HepG2 (cell line): ENCODE measurements around the gene ELANE. TPM values are rescaled to one million over a fixed set of nuclear protein-coding genes. Genes with fewer than 3 reads are reported as not detected.

Experiments
- ATAC-seq: fragments of 200-7000 bp; cut with Tn5 transposase; 3 replicates; pipeline ENCODE4 v1.9.1; 2020; ENCODE audit warnings: mild to moderate bottlenecking, moderate library complexity
- BruUV-seq: library from RNA; stranded (reverse); fragments of 400-500 nt; replicated peaks from 2 replicates; lab custom pipeline; 2021; lab: Mats Ljungman, UMichigan
- CTCF ChIA-PET: fragments of 300-600 bp; formaldehyde crosslinking; extraction: SDS; loops from one replicate; lab custom pipeline; 2021; ENCODE audit warnings: low total read pairs, inconsistent platforms, low intra/inter-chr PET ratio; lab: Yijun Ruan, JAX
- POLR2A ChIA-PET: fragments of 350-600 bp; sonication (Branson Sonifier 250); formaldehyde crosslinking; loops from one replicate; lab custom pipeline; 2020; ENCODE audit warnings: antibody characterized with exemption, inconsistent platforms; lab: Yijun Ruan, JAX
- DNase-seq: peaks from one replicate; pipeline ENCODE4 v3.0.0-alpha.2; 2015; ENCODE audit warnings: low spot score
- FAIRE-seq: peaks from 3 replicates; lab custom pipeline; 2011; peaks lifted over from hg19 to GRCh38; lab: Jason Lieb, UNC
- H2AFZ ChIP-seq: one replicate; pipeline ENCODE4 v1.6.1; 2011; ENCODE audit warnings: low read length, inconsistent platforms
- H3K27ac ChIP-seq: fragments of 300-600 bp; 3 replicates; pipeline ENCODE4 v1.8.0; 2011; ENCODE audit warnings: mixed run types, mild to moderate bottlenecking, mixed read lengths, low read length, inconsistent platforms; ENCODE audit not compliant: insufficient read depth; ENCODE audit errors: extremely low read length
- H3K27me3 ChIP-seq, 2 experiments: fragments of 200-600 bp in 1 of 2; 2 replicates in 1 of 2; 3 replicates in 1 of 2; pipeline versions ENCODE4 v1.6.0 to v1.8.0; 2011; ENCODE audit warnings: low read length in 2 of 2, mild to moderate bottlenecking in 2 of 2, moderate library complexity in 2 of 2, inconsistent platforms in 1 of 2; ENCODE audit not compliant: insufficient read depth in 2 of 2, control insufficient read depth in 1 of 2
- H3K36me3 ChIP-seq, 2 experiments: fragments of 200-600 bp in 1 of 2; replicated peaks in 1 of 2; 2 replicates in 1 of 2; 3 replicates in 1 of 2; pipeline versions ENCODE4 v1.5.1 to v1.8.0; 2011; ENCODE audit warnings: low read length in 2 of 2, inconsistent platforms in 1 of 2; ENCODE audit not compliant: insufficient read depth in 2 of 2, control insufficient read depth in 1 of 2
- H3K4me1 ChIP-seq: 2 replicates; pipeline ENCODE4 v1.5.1; 2012; ENCODE audit warnings: low read length, inconsistent platforms; ENCODE audit not compliant: insufficient read depth
- H3K4me2 ChIP-seq: 2 replicates; pipeline ENCODE4 v1.6.0; 2011; ENCODE audit warnings: low read depth, low read length, inconsistent platforms
- H3K4me3 ChIP-seq, 3 experiments: fragments of 200-600 bp in 1 of 3; sonication (generic), shearing (Covaris generic) in 1 of 3; replicated peaks in 1 of 3; 2 replicates each; pipeline ENCODE4 v1.5.1; 2011 to 2016; ENCODE audit warnings: low read length in 3 of 3, inconsistent platforms in 2 of 3, low read depth in 2 of 3, mild to moderate bottlenecking in 2 of 3, control low read depth in 1 of 3, mixed read lengths in 1 of 3; ENCODE audit not compliant: insufficient read depth in 1 of 3
- H3K79me2 ChIP-seq: one replicate; pipeline ENCODE4 v1.6.1; 2011; ENCODE audit warnings: low read length, inconsistent platforms; ENCODE audit not compliant: insufficient read depth
- H3K9ac ChIP-seq: 2 replicates; pipeline ENCODE4 v1.6.0; 2011; ENCODE audit warnings: mild to moderate bottlenecking, low read depth, low read length, inconsistent platforms; ENCODE audit not compliant: insufficient read depth
- H3K9me3 ChIP-seq: 2 replicates; pipeline ENCODE4 v1.5.1; 2012; ENCODE audit warnings: mild to moderate bottlenecking, low read length
- H4K20me1 ChIP-seq: 2 replicates; pipeline ENCODE4 v1.6.0; 2011; ENCODE audit warnings: inconsistent platforms, mild to moderate bottlenecking, low read length, moderate library complexity; ENCODE audit not compliant: insufficient read depth
- AGO2 ChIP-seq: fragments of 200-400 bp; formaldehyde crosslinking; optimal IDR thresholded peaks from 2 replicates; pipeline ENCODE3; 2017; ENCODE audit warnings: mild to moderate bottlenecking, low read depth, low read length, moderate library complexity
- CEBPG ChIP-seq: IDR thresholded peaks from 2 replicates; pipeline ENCODE4 v1.6.1; 2016
- DDIT3 ChIP-seq: sonication (generic); formaldehyde crosslinking; IDR thresholded peaks from 2 replicates; pipeline ENCODE4 v1.4.0; 2020; ENCODE audit warnings: mild to moderate bottlenecking, missing genetic modification reagents
- E2F1 ChIP-seq: sonication (generic); formaldehyde crosslinking; IDR thresholded peaks from 2 replicates; pipeline ENCODE4 v1.5.0; 2020; ENCODE audit warnings: missing genetic modification reagents
- ERF ChIP-seq: IDR thresholded peaks from 2 replicates; pipeline ENCODE4 v1.6.1; 2018; ENCODE audit warnings: missing biosample characterization, missing genetic modification reagents
- HNRNPLL ChIP-seq: fragments of 200-400 bp; formaldehyde crosslinking; IDR thresholded peaks from 2 replicates; pipeline ENCODE4 v1.6.1; 2017; ENCODE audit warnings: mild to moderate bottlenecking, low read depth, low read length; ENCODE audit not compliant: poor library complexity, severe bottlenecking
- POLR2A ChIP-seq, 2 experiments: IDR thresholded peaks; 2 replicates each; pipeline ENCODE4 v1.6.1; 2011; ENCODE audit warnings: low read depth in 2 of 2, low read length in 2 of 2, mild to moderate bottlenecking in 1 of 2, moderate library complexity in 1 of 2; ENCODE audit not compliant: insufficient read depth in 1 of 2
- POLR2AphosphoS2 ChIP-seq: IDR thresholded peaks from 2 replicates; pipeline ENCODE4 v1.6.1; 2011; ENCODE audit warnings: low read depth, low read length, improper control_type of control experiment
- RBFOX2 ChIP-seq: fragments of 200-400 bp; formaldehyde crosslinking; IDR thresholded peaks from 2 replicates; pipeline ENCODE4 v1.6.1; 2017; ENCODE audit warnings: low read depth, mild to moderate bottlenecking, low read length
- RFX5 ChIP-seq: IDR thresholded peaks from 2 replicates; pipeline ENCODE4 v1.6.1; 2011; ENCODE audit warnings: low read depth, low read length, improper control_type of control experiment
- TOPORS ChIP-seq: sonication (generic); formaldehyde crosslinking; IDR thresholded peaks from 2 replicates; pipeline ENCODE4 v1.8.0; 2023; ENCODE audit warnings: mild to moderate bottlenecking, missing genetic modification reagents
- WIZ ChIP-seq: sonication (generic); formaldehyde crosslinking; IDR thresholded peaks from 2 replicates; pipeline ENCODE4 v1.5.1; 2020; ENCODE audit warnings: mild to moderate bottlenecking, missing genetic modification reagents
- ZBTB34 ChIP-seq: sonication (generic); formaldehyde crosslinking; IDR thresholded peaks from 2 replicates; pipeline ENCODE4 v1.8.0; 2022; ENCODE audit warnings: mild to moderate bottlenecking, missing genetic modification reagents
- ZFP36L1 ChIP-seq: sonication (generic); formaldehyde crosslinking; IDR thresholded peaks from 2 replicates; pipeline ENCODE4 v1.8.0; 2022; ENCODE audit warnings: mild to moderate bottlenecking, missing genetic modification reagents, moderate library complexity
- ZFP41 ChIP-seq: sonication (generic); formaldehyde crosslinking; IDR thresholded peaks from 2 replicates; pipeline ENCODE4 v1.4.0; 2020; ENCODE audit warnings: mild to moderate bottlenecking, missing genetic modification reagents, borderline replicate concordance
- ZNF350 ChIP-seq: sonication (generic); formaldehyde crosslinking; IDR thresholded peaks from 2 replicates; pipeline ENCODE4 v1.4.0; 2020; ENCODE audit warnings: mild to moderate bottlenecking, low read depth, missing genetic modification reagents, borderline replicate concordance
- ZNF382 ChIP-seq: sonication (generic); formaldehyde crosslinking; IDR thresholded peaks from 2 replicates; pipeline ENCODE4 v1.5.0; 2020; ENCODE audit warnings: missing genetic modification reagents, mild to moderate bottlenecking, borderline replicate concordance
- ZNF432 ChIP-seq: sonication (generic); formaldehyde crosslinking; IDR thresholded peaks from 2 replicates; pipeline ENCODE4 v1.5.0; 2020; ENCODE audit warnings: missing genetic modification reagents, mild to moderate bottlenecking, borderline replicate concordance
- ZNF503 ChIP-seq: sonication (generic); formaldehyde crosslinking; IDR thresholded peaks from 2 replicates; pipeline ENCODE4 v1.4.0; 2020; ENCODE audit warnings: missing genetic modification reagents
- ZNF614 ChIP-seq: IDR thresholded peaks from 2 replicates; pipeline ENCODE4 v1.6.1; 2018; ENCODE audit warnings: missing biosample characterization, missing genetic modification reagents, inconsistent platforms, borderline replicate concordance
- ZNF746 ChIP-seq: sonication (generic); formaldehyde crosslinking; IDR thresholded peaks from 2 replicates; pipeline ENCODE4 v1.8.0; 2022; ENCODE audit warnings: mild to moderate bottlenecking, missing genetic modification reagents
- ZNF782 ChIP-seq: sonication (generic); formaldehyde crosslinking; IDR thresholded peaks from 2 replicates; pipeline ENCODE4 v1.4.0; 2020; ENCODE audit warnings: missing genetic modification reagents, mild to moderate bottlenecking, borderline replicate concordance
- WGBS: methylation state at CpG from one replicate; pipeline ENCODE4 v1.1.6; 2017; ENCODE audit warnings: low lambda C conversion rate; 5-methylcytosine and 5-hydroxymethylcytosine counted together
- in situ Hi-C: cut with HindIII; loops from 2 replicates; pipeline ENCODE4 v1.10.0; 2017; ENCODE audit warnings: low pct_unique_long_range_greater_than_20kb; ENCODE audit not compliant: extremely low pct_ligation_motif_present
- intact Hi-C: fragments of 100-400 bp; cut with micrococcal nuclease; formaldehyde crosslinking; loops from one replicate; pipeline ENCODE4 v1.10.0; 2022; ENCODE audit not compliant: unreplicated experiment
- polyA plus RNA-seq, 8 experiments: library from polyadenylated mRNA; depleted of rRNA in 3 of 8; stranded (reverse) in 7 of 8; unstranded in 1 of 8; fragments of >200 nt; fragmentation: Illumina TruSeq in 4 of 8; extraction: Trizol in 4 of 8; gene quantifications; 2 replicates each; pipeline versions ENCODE4 v1.2.1 to v1.2.3, GENCODE V29; 2011 to 2016; ENCODE audit warnings: low read depth in 4 of 8, missing spikeins in 1 of 8, mixed read lengths in 1 of 8; ENCODE audit not compliant: insufficient read depth in 1 of 8
- total RNA-seq, 5 experiments: library from RNA; depleted of rRNA; stranded (reverse); fragments of >200 nt; fragmentation: Illumina TruSeq; extraction: Trizol; gene quantifications; 2 replicates each; pipeline ENCODE4 v1.2.3, GENCODE V29; 2016; ENCODE audit warnings: low read depth in 1 of 5

ELANE gene
- total and polyA plus RNA-seq, 2 of the 13 experiments (the other 11 are each of a cell fraction or from before 2014, with no cell fraction given): not detected

- no peaks in the 10 kb centered on the region for H3K27me3 ChIP-seq
- DNase-seq (no peak), ATAC-seq (no peak), FAIRE-seq (no peak)
- 97% methylated on average over 10 of the region's 26 CpGs for WGBS
- H3K9me3 ChIP-seq: no peaks in the 10 kb centered on the region
- H3K4me2 ChIP-seq: no peak overlapping the region
- no peaks in the 10 kb centered on the region for H3K4me1 ChIP-seq
- no TSS peak for BruUV-seq
- ChIA-PET CTCF (no interaction called here), POLR2A (no interaction called here)
- no peak overlapping the region for H3K9ac ChIP-seq
- H3K36me3 ChIP-seq: peaks cover 47 to 84% of the 10 kb centered on the region in 2 experiments; a peak in 4 of 5 replicates
- H4K20me1 ChIP-seq: peaks cover 72% of the 10 kb centered on the region
- H3K27ac ChIP-seq: no peak overlapping the region
- peaks cover 40% of the 10 kb centered on the region for H3K79me2 ChIP-seq
- intact Hi-C loops: no loop called here
- no peak overlapping the region for H3K4me3 ChIP-seq
- in situ Hi-C loops: no loop called here
- no peak overlapping the region for H2AFZ ChIP-seq
- no peak for TF ChIP-seq ERF (CRISPR knock-in tag)
- no peak for TF ChIP-seq TOPORS (CRISPR knock-in tag)
- TF ChIP-seq ZNF382 (CRISPR knock-in tag): no peak
- no peak for TF ChIP-seq CEBPG
- no peak for TF ChIP-seq ZNF503 (CRISPR knock-in tag)
- peak; percentile 54 for TF ChIP-seq AGO2
- TF ChIP-seq ZNF782 (CRISPR knock-in tag): no peak
- TF ChIP-seq DDIT3: no peak
- TF ChIP-seq HNRNPLL: no peak
- no peak for TF ChIP-seq ZNF432 (CRISPR knock-in tag)
- no peak for TF ChIP-seq RFX5
- TF ChIP-seq ZFP36L1: no peak
- no peak for TF ChIP-seq E2F1 (CRISPR knock-in tag)
- TF ChIP-seq ZNF746 (CRISPR knock-in tag): no peak
- no peak for TF ChIP-seq ZBTB34 (CRISPR knock-in tag)
- TF ChIP-seq POLR2A (IDR thresholded peaks at IDR 0.05; ENCODE audit: insufficient read depth in 1 of 2, low read depth in 2 of 2, low read length in 2 of 2): 0 out of 4 replicates have a peak, but pooled peaks of 1 of the 2 experiments have one; percentile 5
- no peak for TF ChIP-seq ZNF614 (CRISPR knock-in tag)
- TF ChIP-seq ZNF350 (CRISPR knock-in tag): no peak
- TF ChIP-seq POLR2AphosphoS2: no peak; the same call in 1 of the 2 replicates
- no peak for TF ChIP-seq WIZ (CRISPR knock-in tag)
- no peak for TF ChIP-seq ZFP41
- TF ChIP-seq RBFOX2: peak; percentile 67; the same call in 1 of the 2 replicates
Observed at GRCh38 chr19:808423-808775, 43.7 kb upstream of the ELANE start.
